ENCODE results near the gene HPSE2. TPM values are rescaled to one million over a fixed set of nuclear protein-coding genes. Genes with fewer than 3 reads are reported as not detected.

Gene HPSE2
- total and polyA plus RNA-seq, 2 of the 8 experiments (the other 6 are each of a cell fraction or from before 2014, with no cell fraction given), result 0.41 to 0.58 TPM

GRCh38 chr10:98885378-98885777 is 350.3 kb downstream of the HPSE2 start (continued):
- TF ChIP-seq JUN (IDR thresholded peaks at IDR 0.05; ENCODE audit: low read depth, low read length) (no peak), KDM5A (IDR thresholded peaks at IDR 0.05; ENCODE audit: low read length) (no peak), BRCA1 (IDR thresholded peaks at IDR 0.05; ENCODE audit: low read depth, low read length) (no peak), RAD21 (IDR thresholded peaks at IDR 0.05 in 1 of 2, conservative IDR thresholded peaks at IDR 0.05 in 1 of 2; ENCODE audit: low read depth in 2 of 2, low read length in 2 of 2) (no peak), SAP30 (IDR thresholded peaks at IDR 0.05; ENCODE audit: insufficient read depth, insufficient replicate concordance, low read length) (no peak)

Measured in H1 (cell line).